Neural crest cell (in vitro differentiated cells): ENCODE measurements around the gene IGFN1. TPM values are rescaled to one million over a fixed set of nuclear protein-coding genes. Genes with fewer than 3 reads are reported as not detected.

Experiments used
- DNase-seq: peaks from one replicate; pipeline ENCODE4 v3.0.0; 2021; ENCODE audit warnings: low read depth, mixed read lengths, low spot score
- H3K27ac Mint-ChIP-seq: one replicate; pipeline ENCODE4 v1.8.0; 2021; ENCODE audit warnings: mild to moderate bottlenecking, mixed read lengths; ENCODE audit not compliant: unreplicated experiment
- H3K27me3 Mint-ChIP-seq: 2 replicates; pipeline ENCODE4 v1.8.0; 2021; ENCODE audit warnings: low read depth, mild to moderate bottlenecking, mixed read lengths
- H3K36me3 Mint-ChIP-seq: 2 replicates; pipeline ENCODE4 v1.8.0; 2021; ENCODE audit warnings: low read depth, mild to moderate bottlenecking, mixed read lengths
- H3K4me1 Mint-ChIP-seq: 2 replicates; pipeline ENCODE4 v1.8.0; 2021; ENCODE audit warnings: mixed read lengths
- H3K4me3 Mint-ChIP-seq: one replicate; pipeline ENCODE4 v1.8.0; 2021; ENCODE audit warnings: mild to moderate bottlenecking, mixed read lengths
- H3K9me3 Mint-ChIP-seq: 2 replicates; pipeline ENCODE4 v1.8.0; 2021; ENCODE audit warnings: mixed read lengths
- CTCF ChIP-seq: fragments of 200-600 bp; sonication (generic); conservative IDR thresholded peaks from 2 replicates; pipeline ENCODE4 v1.5.0; 2021; ENCODE audit warnings: antibody characterized with exemption, mild to moderate bottlenecking
- total RNA-seq: library from RNA; stranded (reverse); gene quantifications from 2 replicates; pipeline ENCODE4 v1.2.1, GENCODE V29; 2021

IGFN1 gene
- total RNA-seq, 1 donor from 2014 or later, result not detected

GRCh38 chr1:201224666-201225370 is 34.2 kb downstream of the IGFN1 start:
- Mint-ChIP-seq H3K4me3 (no peak overlapping the region), H3K27ac (peak overlapping the region; percentile 71), H3K4me1 (peaks cover 3% of the 10 kb centered on the region), H3K27me3 (no peaks in the 10 kb centered on the region), H3K36me3 (no peaks in the 10 kb centered on the region), H3K9me3 (no peaks in the 10 kb centered on the region)
- DNase-seq, result no peak
- TF ChIP-seq CTCF, result no peak

- H3K4me1 Mint-ChIP-seq, result peaks cover 3% of the 10 kb centered on the region
- no peak for DNase-seq
- H3K9me3 Mint-ChIP-seq, result no peaks in the 10 kb centered on the region
- H3K4me3 Mint-ChIP-seq, result no peak overlapping the region
- H3K27me3 Mint-ChIP-seq, result no peaks in the 10 kb centered on the region
- H3K36me3 Mint-ChIP-seq, result no peaks in the 10 kb centered on the region
- no peak for TF ChIP-seq CTCF
- H3K27ac Mint-ChIP-seq, result no peak overlapping the region
Measured at GRCh38 chr1:201226178-201226514, 35.5 kb downstream of the IGFN1 start.

GRCh38 chr1:201226859-201227488 is 36.4 kb downstream of the IGFN1 start:
- Mint-ChIP-seq H3K9me3 (peaks cover 4% of the 10 kb centered on the region), H3K27me3 (no peaks in the 10 kb centered on the region), H3K4me3 (no peak overlapping the region), H3K4me1 (peaks cover 3% of the 10 kb centered on the region), H3K36me3 (no peaks in the 10 kb centered on the region), H3K27ac (no peak overlapping the region)
- no peak for DNase-seq
- no peak for TF ChIP-seq CTCF

GRCh38 chr1:201228011-201228983 is 37.7 kb downstream of the IGFN1 start:
- TF ChIP-seq CTCF, result no peak
- Mint-ChIP-seq H3K27ac (peak overlapping the region; percentile 35), H3K9me3 (peaks cover 8% of the 10 kb centered on the region), H3K27me3 (peaks cover 1% of the 10 kb centered on the region), H3K4me1 (no peaks in the 10 kb centered on the region), H3K36me3 (no peaks in the 10 kb centered on the region), H3K4me3 (no peak overlapping the region)
- no peak for DNase-seq

- peaks cover 11% of the 10 kb centered on the region for H3K9me3 Mint-ChIP-seq
- peaks cover 3% of the 10 kb centered on the region for H3K27me3 Mint-ChIP-seq
- no peak overlapping the region for H3K27ac Mint-ChIP-seq
- no peak for DNase-seq
- no peak for TF ChIP-seq CTCF
- H3K36me3 Mint-ChIP-seq, result no peaks in the 10 kb centered on the region
- H3K4me3 Mint-ChIP-seq, result no peak overlapping the region
- no peaks in the 10 kb centered on the region for H3K4me1 Mint-ChIP-seq
Measured at GRCh38 chr1:201229095-201229494, 38.5 kb downstream of the IGFN1 start.
